ENCODE measurements around the gene PLA2G2D.

PLA2G2D gene

DNA sequence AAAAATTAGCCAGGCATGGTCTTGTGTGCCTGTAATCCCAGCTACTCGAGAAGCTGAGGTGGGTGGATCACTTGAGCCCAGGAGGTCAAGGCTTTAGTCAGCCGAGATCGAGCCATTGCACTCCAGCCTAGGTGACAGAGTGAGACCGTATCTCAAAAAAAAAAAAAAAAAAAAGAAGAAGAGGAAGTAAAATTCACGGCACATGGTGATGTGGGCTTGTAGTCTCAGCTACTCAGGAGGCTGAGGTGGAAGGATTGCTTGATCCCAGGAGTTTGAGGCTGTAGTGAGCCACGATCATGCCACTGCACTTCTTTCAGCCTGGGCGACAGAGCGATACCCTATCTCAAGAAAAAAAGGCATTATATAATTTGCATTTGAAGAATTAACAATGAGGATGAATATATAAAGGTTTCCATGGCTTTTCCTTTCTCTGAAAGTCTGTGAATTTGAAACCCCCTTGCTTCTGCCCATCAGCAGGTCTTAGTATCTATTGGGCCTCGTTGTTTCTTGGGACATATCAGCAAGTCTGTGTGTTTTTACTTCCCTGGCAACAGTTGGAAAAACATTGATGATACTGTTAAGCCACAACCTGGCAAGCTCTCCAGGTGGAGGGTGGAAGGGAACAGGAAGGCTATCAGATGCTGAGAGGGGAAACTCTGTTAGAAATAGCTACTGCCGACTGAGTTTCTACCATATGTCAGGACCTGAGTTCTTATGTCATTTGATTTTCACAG, 4.6 kb upstream of the PLA2G2D start:
- TF ChIP-seq EZH2phosphoT487 (IDR thresholded peaks at IDR 0.05; ENCODE audit: borderline replicate concordance), result no peak
- TF ChIP-seq, protein P1, sequence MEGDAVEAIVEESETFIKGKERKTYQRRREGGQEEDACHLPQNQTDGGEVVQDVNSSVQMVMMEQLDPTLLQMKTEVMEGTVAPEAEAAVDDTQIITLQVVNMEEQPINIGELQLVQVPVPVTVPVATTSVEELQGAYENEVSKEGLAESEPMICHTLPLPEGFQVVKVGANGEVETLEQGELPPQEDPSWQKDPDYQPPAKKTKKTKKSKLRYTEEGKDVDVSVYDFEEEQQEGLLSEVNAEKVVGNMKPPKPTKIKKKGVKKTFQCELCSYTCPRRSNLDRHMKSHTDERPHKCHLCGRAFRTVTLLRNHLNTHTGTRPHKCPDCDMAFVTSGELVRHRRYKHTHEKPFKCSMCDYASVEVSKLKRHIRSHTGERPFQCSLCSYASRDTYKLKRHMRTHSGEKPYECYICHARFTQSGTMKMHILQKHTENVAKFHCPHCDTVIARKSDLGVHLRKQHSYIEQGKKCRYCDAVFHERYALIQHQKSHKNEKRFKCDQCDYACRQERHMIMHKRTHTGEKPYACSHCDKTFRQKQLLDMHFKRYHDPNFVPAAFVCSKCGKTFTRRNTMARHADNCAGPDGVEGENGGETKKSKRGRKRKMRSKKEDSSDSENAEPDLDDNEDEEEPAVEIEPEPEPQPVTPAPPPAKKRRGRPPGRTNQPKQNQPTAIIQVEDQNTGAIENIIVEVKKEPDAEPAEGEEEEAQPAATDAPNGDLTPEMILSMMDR (conservative IDR thresholded peaks at IDR 0.05; ENCODE audit: low read length), result no peak
- no peaks in the 10 kb centered on the region for H3K4me1 ChIP-seq (ENCODE audit: insufficient read depth, low read length, poor library complexity, severe bottlenecking)
- H2AFZ ChIP-seq (ENCODE audit: low read length), result no peak overlapping the region
- H3K4me3 ChIP-seq (ENCODE audit: low read length, poor library complexity, severe bottlenecking), result no peak overlapping the region
- H3K79me2 ChIP-seq (ENCODE audit: insufficient read depth, low read length), result no peaks in the 10 kb centered on the region
- H3K36me3 ChIP-seq (ENCODE audit: insufficient read depth, low read length), result no peaks in the 10 kb centered on the region
- H3F3A ChIP-seq (ENCODE audit: low read depth), result no peaks in the 10 kb centered on the region
- no peak overlapping the region for H3K9ac ChIP-seq (ENCODE audit: low read depth, low read length, poor library complexity, severe bottlenecking)
- no peaks in the 10 kb centered on the region for H3K9me3 ChIP-seq (ENCODE audit: insufficient read depth, low read depth, low read length)
- H4K20me1 ChIP-seq (ENCODE audit: insufficient read depth, low read length, poor library complexity, severe bottlenecking), result no peaks in the 10 kb centered on the region
- no peak overlapping the region for H3K4me2 ChIP-seq (ENCODE audit: low read depth, low read length, poor library complexity, severe bottlenecking)
- no peaks in the 10 kb centered on the region for H3K9me2 ChIP-seq (replicated peaks; ENCODE audit: low read depth, low read length)
- no peaks in the 10 kb centered on the region for H3K27me3 ChIP-seq (ENCODE audit: insufficient read depth, low read length, poor library complexity, severe bottlenecking)

DNA sequence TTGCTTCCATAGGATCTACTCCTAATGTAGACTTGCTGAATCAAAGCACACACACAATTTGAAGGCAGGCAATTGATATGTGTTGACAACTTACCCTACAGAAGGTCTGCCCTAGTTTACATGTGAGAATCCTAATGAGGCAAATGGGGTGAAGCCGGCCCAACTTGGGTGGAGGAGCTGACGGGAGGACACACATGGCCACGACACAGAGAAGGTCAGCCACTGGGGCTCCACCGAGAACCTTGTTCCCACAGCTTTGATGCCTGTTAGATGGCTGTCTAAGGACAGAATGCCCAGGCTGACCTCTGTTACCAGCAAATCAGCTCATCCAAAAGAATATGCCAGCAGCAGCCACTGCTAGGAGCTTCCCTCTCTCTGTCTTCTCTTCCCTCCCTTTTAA, 1.5 kb upstream of the PLA2G2D start:
- H3K4me2 ChIP-seq (ENCODE audit: low read depth, low read length, poor library complexity, severe bottlenecking), result no peak overlapping the region
- TF ChIP-seq, protein P1 (conservative IDR thresholded peaks at IDR 0.05; ENCODE audit: low read length), result no peak
- no peak for TF ChIP-seq EZH2phosphoT487 (IDR thresholded peaks at IDR 0.05; ENCODE audit: borderline replicate concordance)

DNA sequence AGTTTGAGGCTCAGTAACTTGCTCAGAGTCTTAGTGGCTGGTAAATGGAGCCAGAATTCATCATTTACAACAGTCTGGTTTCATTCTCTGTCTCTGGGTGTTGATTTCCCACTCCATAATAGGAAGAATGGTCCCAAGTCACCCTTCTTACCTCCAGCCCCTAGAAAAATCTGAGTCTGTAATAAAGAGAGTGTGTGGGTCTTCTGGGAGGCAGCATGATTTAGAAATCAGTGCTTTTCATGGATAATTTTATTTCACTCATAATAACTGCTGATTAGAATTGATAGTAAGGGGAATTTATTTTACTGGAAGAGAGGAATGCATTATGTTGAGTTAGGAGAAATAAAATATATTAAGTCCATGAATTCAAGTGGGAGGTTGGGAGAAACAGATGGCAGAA, 2.1 kb downstream of the PLA2G2D start:
- Histone ChIP-seq H3K9me3 (ENCODE audit: insufficient read depth, low read depth, low read length) (no peaks in the 10 kb centered on the region), H3K9ac (ENCODE audit: low read depth, low read length, poor library complexity, severe bottlenecking) (no peak overlapping the region), H3F3A (ENCODE audit: low read depth) (no peaks in the 10 kb centered on the region), H4K20me1 (ENCODE audit: insufficient read depth, low read length, poor library complexity, severe bottlenecking) (no peaks in the 10 kb centered on the region), H2AFZ (ENCODE audit: low read length) (no peak overlapping the region), H3K36me3 (ENCODE audit: insufficient read depth, low read length) (no peaks in the 10 kb centered on the region), H3K79me2 (ENCODE audit: insufficient read depth, low read length) (no peaks in the 10 kb centered on the region), H3K4me2 (ENCODE audit: low read depth, low read length, poor library complexity, severe bottlenecking) (no peak overlapping the region), H3K4me1 (ENCODE audit: insufficient read depth, low read length, poor library complexity, severe bottlenecking) (no peaks in the 10 kb centered on the region), H3K9me2 (replicated peaks; ENCODE audit: low read depth, low read length) (no peaks in the 10 kb centered on the region), H3K27me3 (ENCODE audit: insufficient read depth, low read length, poor library complexity, severe bottlenecking) (no peaks in the 10 kb centered on the region), H3K4me3 (ENCODE audit: low read length, poor library complexity, severe bottlenecking) (no peak overlapping the region)
- TF ChIP-seq EZH2phosphoT487 (IDR thresholded peaks at IDR 0.05; ENCODE audit: borderline replicate concordance), result no peak
- TF ChIP-seq, protein P1 (conservative IDR thresholded peaks at IDR 0.05; ENCODE audit: low read length), result no peak

More for the DNA sequence above, 1.5 kb upstream of the PLA2G2D start:
- Histone ChIP-seq H3K9me2 (replicated peaks; ENCODE audit: low read depth, low read length) (no peaks in the 10 kb centered on the region), H3K9me3 (ENCODE audit: insufficient read depth, low read depth, low read length) (no peaks in the 10 kb centered on the region), H3K4me1 (ENCODE audit: insufficient read depth, low read length, poor library complexity, severe bottlenecking) (no peaks in the 10 kb centered on the region), H3F3A (ENCODE audit: low read depth) (no peaks in the 10 kb centered on the region), H4K20me1 (ENCODE audit: insufficient read depth, low read length, poor library complexity, severe bottlenecking) (no peaks in the 10 kb centered on the region), H3K9ac (ENCODE audit: low read depth, low read length, poor library complexity, severe bottlenecking) (no peak overlapping the region), H3K4me3 (ENCODE audit: low read length, poor library complexity, severe bottlenecking) (no peak overlapping the region), H3K36me3 (ENCODE audit: insufficient read depth, low read length) (no peaks in the 10 kb centered on the region), H3K79me2 (ENCODE audit: insufficient read depth, low read length) (no peaks in the 10 kb centered on the region), H3K27me3 (ENCODE audit: insufficient read depth, low read length, poor library complexity, severe bottlenecking) (no peaks in the 10 kb centered on the region), H2AFZ (ENCODE audit: low read length) (no peak overlapping the region)
